IMR-90 (cell line): Measurements from ENCODE around the gene MON1A. TPM values are rescaled to one million over a fixed set of nuclear protein-coding genes. Genes with fewer than 3 reads are reported as not detected.

Experiments used
- ATAC-seq: fragments of 200-7000 bp; cut with Tn5 transposase; 2 replicates; pipeline ENCODE4 v1.9.1; 2020; ENCODE audit warnings: low read depth, mild to moderate bottlenecking, moderate library complexity
- BruUV-seq: library from RNA; stranded (reverse); fragments of 400-500 nt; replicated peaks from 2 replicates; lab custom pipeline; 2021; lab: Mats Ljungman, UMichigan
- CTCF ChIA-PET: fragments of 300-600 bp; formaldehyde crosslinking; extraction: SDS; loops from one replicate; lab custom pipeline; 2021; ENCODE audit warnings: antibody characterized with exemption; lab: Yijun Ruan, JAX
- POLR2A ChIA-PET: fragments of 300-600 bp; sonication (Branson Sonifier 250); formaldehyde crosslinking; loops from one replicate; lab custom pipeline; 2022; ENCODE audit warnings: antibody characterized with exemption; ENCODE audit not compliant: unreplicated experiment; lab: Charles Lee
- DNase-seq: peaks from one replicate; pipeline ENCODE4 v3.0.0; 2013
- H2AFZ ChIP-seq: replicated peaks from 2 replicates; pipeline ENCODE3; 2013; ENCODE audit warnings: low read length, mild to moderate bottlenecking; ENCODE audit not compliant: poor library complexity
- H2AK5ac ChIP-seq: 2 replicates; pipeline ENCODE4 v1.6.1; 2013; ENCODE audit warnings: low read depth, low read length, inconsistent platforms
- H2AK9ac ChIP-seq: replicated peaks from 2 replicates; pipeline ENCODE3; 2013; ENCODE audit warnings: mild to moderate bottlenecking, low read depth, low read length, moderate library complexity; ENCODE audit not compliant: poor library complexity
- H2BK120ac ChIP-seq: 2 replicates; pipeline ENCODE4 v1.6.1; 2013; ENCODE audit warnings: low read depth, low read length, inconsistent platforms
- H2BK15ac ChIP-seq: 3 replicates; pipeline ENCODE4 v1.6.1; 2013; ENCODE audit warnings: low read depth, low read length, inconsistent platforms
- H2BK20ac ChIP-seq: 2 replicates; pipeline ENCODE4 v1.6.1; 2013; ENCODE audit warnings: low read depth, mild to moderate bottlenecking, inconsistent platforms, low read length, moderate library complexity
- H2BK5ac ChIP-seq: 2 replicates; pipeline ENCODE4 v1.6.1; 2013; ENCODE audit warnings: mild to moderate bottlenecking, low read depth, low read length, inconsistent platforms; ENCODE audit not compliant: poor library complexity, severe bottlenecking
- H3K14ac ChIP-seq: replicated peaks from 2 replicates; pipeline ENCODE4 v1.6.1; 2013; ENCODE audit warnings: low read depth, low read length, inconsistent platforms
- H3K18ac ChIP-seq: 2 replicates; pipeline ENCODE4 v1.6.1; 2013; ENCODE audit warnings: low read depth, low read length, control low read depth
- H3K23ac ChIP-seq: 2 replicates; pipeline ENCODE4 v1.6.1; 2013; ENCODE audit warnings: low read depth, low read length, inconsistent platforms
- H3K27ac ChIP-seq: 2 replicates; pipeline ENCODE4 v1.5.1; 2013; ENCODE audit warnings: mild to moderate bottlenecking, control low read depth, low read length; ENCODE audit not compliant: insufficient read depth
- H3K27me3 ChIP-seq: 2 replicates; pipeline ENCODE4 v1.6.1; 2013; ENCODE audit warnings: low read length; ENCODE audit not compliant: control insufficient read depth, insufficient read depth
- H3K36me3 ChIP-seq: 2 replicates; pipeline ENCODE4 v1.6.1; 2013; ENCODE audit warnings: low read length, mixed read lengths; ENCODE audit not compliant: control insufficient read depth, insufficient read depth
- H3K4ac ChIP-seq: 2 replicates; pipeline ENCODE4 v1.6.1; 2013; ENCODE audit warnings: low read depth, low read length, inconsistent platforms
- H3K4me1 ChIP-seq: 2 replicates; pipeline ENCODE4 v1.6.1; 2013; ENCODE audit warnings: low read length, mixed read lengths; ENCODE audit not compliant: control insufficient read depth, insufficient read depth
- H3K4me2 ChIP-seq: 2 replicates; pipeline ENCODE4 v1.6.1; 2013; ENCODE audit warnings: low read depth, mild to moderate bottlenecking, control low read depth, low read length, moderate library complexity
- H3K4me3 ChIP-seq: 2 replicates; pipeline ENCODE4 v1.5.1; 2013; ENCODE audit warnings: low read depth, mild to moderate bottlenecking, control low read depth, low read length, moderate library complexity; ENCODE audit not compliant: insufficient read depth
- H3K56ac ChIP-seq: 2 replicates; pipeline ENCODE4 v1.6.1; 2013; ENCODE audit warnings: low read length, inconsistent platforms; ENCODE audit not compliant: insufficient read depth; ENCODE audit errors: extremely low read depth
- H3K79me1 ChIP-seq, 2 experiments: 2 replicates each; pipeline ENCODE4 v1.6.1; 2013; ENCODE audit warnings: low read length in 2 of 2, inconsistent platforms in 1 of 2, low read depth in 1 of 2
- H3K9ac ChIP-seq: 2 replicates; pipeline ENCODE4 v1.6.1; 2013; ENCODE audit warnings: low read depth, low read length, control low read depth
- H3K9me1 ChIP-seq: 2 replicates; pipeline ENCODE4 v1.6.1; 2013; ENCODE audit warnings: low read length, inconsistent platforms; ENCODE audit not compliant: insufficient read depth
- H3K9me3 ChIP-seq: 2 replicates; pipeline ENCODE4 v1.6.1; 2013; ENCODE audit warnings: low read length; ENCODE audit not compliant: control insufficient read depth, insufficient read depth
- H4K20me1 ChIP-seq: 2 replicates; pipeline ENCODE4 v1.6.1; 2013; ENCODE audit warnings: low read length, inconsistent platforms; ENCODE audit not compliant: insufficient read depth
- H4K5ac ChIP-seq: 2 replicates; pipeline ENCODE4 v1.6.1; 2013; ENCODE audit warnings: mild to moderate bottlenecking, low read depth, low read length, control low read depth
- H4K8ac ChIP-seq, 2 experiments: 2 replicates each; pipeline ENCODE4 v1.6.1; 2013; ENCODE audit warnings: low read depth in 2 of 2, low read length in 2 of 2, control low read depth in 1 of 2, inconsistent platforms in 1 of 2
- H4K91ac ChIP-seq: 2 replicates; pipeline ENCODE4 v1.6.1; 2013; ENCODE audit warnings: low read depth, low read length, inconsistent platforms; ENCODE audit not compliant: insufficient read depth
- BHLHE40 ChIP-seq: fragments of 150-350 bp; IDR thresholded peaks from 2 replicates; pipeline ENCODE4 v1.6.1; 2016; ENCODE audit warnings: mild to moderate bottlenecking, low read depth, low read length
- CHD1 ChIP-seq: IDR thresholded peaks from 2 replicates; pipeline ENCODE4 v1.6.1; 2012; ENCODE audit warnings: low read depth, low read length, improper control_type of control experiment
- FOS ChIP-seq: fragments of 150-350 bp; IDR thresholded peaks from 2 replicates; pipeline ENCODE4 v1.6.1; 2016; ENCODE audit warnings: low read depth, low read length
- MAFK ChIP-seq: IDR thresholded peaks from 2 replicates; pipeline ENCODE4 v1.6.1; 2012; ENCODE audit warnings: low read depth, low read length, improper control_type of control experiment
- MAZ ChIP-seq: IDR thresholded peaks from 2 replicates; pipeline ENCODE4 v1.6.1; 2012; ENCODE audit warnings: low read depth, mild to moderate bottlenecking, low read length, improper control_type of control experiment, moderate library complexity, borderline replicate concordance
- MXI1 ChIP-seq: IDR thresholded peaks from 2 replicates; pipeline ENCODE4 v1.6.1; 2012; ENCODE audit warnings: low read depth, mild to moderate bottlenecking, low read length, moderate library complexity, borderline replicate concordance
- POLR2A ChIP-seq: IDR thresholded peaks from 2 replicates; pipeline ENCODE4 v1.6.1; 2012; ENCODE audit warnings: mild to moderate bottlenecking, low read depth, low read length
- RAD21 ChIP-seq: IDR thresholded peaks from 2 replicates; pipeline ENCODE4 v1.6.1; 2012; ENCODE audit warnings: low read length, improper control_type of control experiment
- RFX5 ChIP-seq: IDR thresholded peaks from 2 replicates; pipeline ENCODE4 v1.8.0; 2012; ENCODE audit warnings: low read depth, mild to moderate bottlenecking, low read length, moderate library complexity
- SMC3 ChIP-seq: fragments of 150-350 bp; IDR thresholded peaks from 2 replicates; pipeline ENCODE4 v1.6.1; 2016; ENCODE audit warnings: low read depth, mild to moderate bottlenecking, antibody characterized with exemption, low read length, moderate library complexity
- WGBS, 2 experiments: methylation state at CpG; one replicate each; pipeline versions ENCODE4 v1.1.5 to v1.1.7; 2013; ENCODE audit warnings: missing lambda C conversion rate in 2 of 2; ENCODE audit not compliant: insufficient read length in 1 of 2; ENCODE audit errors: extremely low coverage in 2 of 2; 5-methylcytosine and 5-hydroxymethylcytosine counted together
- dilution Hi-C: fragments of 300-500 bp; cut with HindIII; formaldehyde crosslinking; loops from one replicate; pipeline ENCODE4 v1.14.3; 2018; ENCODE audit warnings: low sequenced_read_pairs; ENCODE audit not compliant: unreplicated experiment
- in situ Hi-C: fragments of 300-500 bp; cut with MboI; formaldehyde crosslinking; loops from 3 replicates; pipeline ENCODE4 v1.14.3; 2019; ENCODE audit warnings: low sequenced_read_pairs, inconsistent platforms, mixed read lengths
- intact Hi-C: fragments of 100-400 bp; cut with micrococcal nuclease; formaldehyde crosslinking; loops from 2 replicates; pipeline ENCODE4 v1.10.0; 2022
- polyA plus RNA-seq, 3 experiments: library from polyadenylated mRNA; depleted of rRNA; stranded (reverse); fragments of >200 nt; gene quantifications; 2 replicates each; pipeline ENCODE4 v1.2.3, GENCODE V29; 2012; ENCODE audit warnings: low replicate concordance in 1 of 3
- total RNA-seq: library from RNA; depleted of rRNA; stranded (reverse); fragments of >200 nt; gene quantifications from 2 replicates; pipeline ENCODE4 v1.2.3, GENCODE V29; 2012
- TF ChIP-seq, protein P1 (sequence below): fragments of 150-350 bp; IDR thresholded peaks from 2 replicates; pipeline ENCODE4 v1.6.1; 2016; ENCODE audit warnings: low read depth, mild to moderate bottlenecking, low read length, moderate library complexity, borderline replicate concordance

MON1A gene
- total and polyA plus RNA-seq, 2 of the 4 experiments (the other 2 are of a cell fraction) = 8.2 to 13.5 TPM

DNA sequence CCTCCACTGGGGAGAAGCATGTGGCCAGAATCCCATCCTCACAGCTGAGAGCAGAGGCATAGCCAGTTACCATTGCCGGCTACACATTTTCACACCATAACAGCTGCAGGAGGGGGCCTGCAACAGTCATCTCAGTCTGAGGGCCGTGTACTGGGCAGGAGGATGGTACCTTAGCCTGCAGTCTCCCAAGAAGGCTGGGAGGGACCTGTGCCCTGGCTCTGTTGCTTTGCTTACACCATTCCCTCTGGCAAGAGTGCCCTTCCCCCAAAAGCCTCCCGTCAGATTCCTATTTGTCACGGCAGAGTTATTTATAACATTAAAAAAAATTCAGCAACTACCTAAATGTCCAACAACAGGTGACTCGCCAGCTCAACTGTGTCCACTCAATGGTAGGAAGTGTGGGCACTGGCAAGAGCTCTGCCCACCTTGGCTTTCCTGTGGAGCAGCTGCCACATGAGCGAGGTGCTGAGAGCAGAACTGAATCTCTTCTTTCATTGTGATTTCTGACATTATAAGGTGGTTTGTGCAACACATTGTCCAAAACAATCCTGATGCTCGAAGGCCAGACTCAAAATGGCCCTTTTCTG is 64.3 kb downstream of the MON1A start:
- Histone ChIP-seq H3K79me1 (no peaks in the 10 kb centered on the region), H3K9me3 (no peaks in the 10 kb centered on the region), H2BK120ac (no peak overlapping the region), H4K8ac (no peak overlapping the region), H3K27ac (no peak overlapping the region), H2BK15ac (no peak overlapping the region), H2AK5ac (no peak overlapping the region), H3K27me3 (peaks cover 67% of the 10 kb centered on the region), H3K4ac (no peak overlapping the region), H3K9me1 (no peaks in the 10 kb centered on the region), H2AK9ac (no peak overlapping the region), H3K23ac (no peak overlapping the region), H3K14ac (no peak overlapping the region), H3K4me1 (no peaks in the 10 kb centered on the region), H3K4me3 (no peak overlapping the region), H3K18ac (no peak overlapping the region), H3K4me2 (no peak overlapping the region), H3K56ac (no peak overlapping the region), H4K91ac (no peak overlapping the region), H3K9ac (no peak overlapping the region), H4K5ac (no peak overlapping the region), H2BK20ac (no peak overlapping the region), H3K36me3 (no peaks in the 10 kb centered on the region), H2AFZ (no peak overlapping the region), H4K20me1 (no peaks in the 10 kb centered on the region), H2BK5ac (no peak overlapping the region)
- in situ Hi-C loops = no loop called here
- ChIA-PET POLR2A (no interaction called here), CTCF (no interaction called here)
- 41% methylated on average over 4 of the region's 7 CpGs; no CpG with 5 or more reads in 1 of the 2 experiments for WGBS, 2 experiments
- BruUV-seq = no TSS peak
- intact Hi-C loops = no loop called here
- dilution Hi-C loops = no loop called here
- TF ChIP-seq BHLHE40 = no peak
- no peak for TF ChIP-seq RFX5
- TF ChIP-seq MAZ = no peak
- no peak for TF ChIP-seq RAD21
- TF ChIP-seq CHD1 = no peak
- TF ChIP-seq SMC3 = no peak
- TF ChIP-seq POLR2A = no peak
- TF ChIP-seq FOS = no peak
- no peak for TF ChIP-seq MXI1
- TF ChIP-seq, protein P1, sequence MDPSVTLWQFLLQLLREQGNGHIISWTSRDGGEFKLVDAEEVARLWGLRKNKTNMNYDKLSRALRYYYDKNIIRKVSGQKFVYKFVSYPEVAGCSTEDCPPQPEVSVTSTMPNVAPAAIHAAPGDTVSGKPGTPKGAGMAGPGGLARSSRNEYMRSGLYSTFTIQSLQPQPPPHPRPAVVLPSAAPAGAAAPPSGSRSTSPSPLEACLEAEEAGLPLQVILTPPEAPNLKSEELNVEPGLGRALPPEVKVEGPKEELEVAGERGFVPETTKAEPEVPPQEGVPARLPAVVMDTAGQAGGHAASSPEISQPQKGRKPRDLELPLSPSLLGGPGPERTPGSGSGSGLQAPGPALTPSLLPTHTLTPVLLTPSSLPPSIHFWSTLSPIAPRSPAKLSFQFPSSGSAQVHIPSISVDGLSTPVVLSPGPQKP = no peak
- no peak for TF ChIP-seq MAFK
- DNase-seq (no peak), ATAC-seq (no peak)
